NCI-H1417 treated with DMSO at 0.1 percent for 48 hours (cell line): ENCODE results near the gene CEP70.
A peak's percentile ranks its signal among the peaks of the same experiment; 100 is the strongest.
"Not testable (repeated sequence)": the region's sequence is repeated elsewhere in the genome, so short reads cannot be mapped to it uniquely, and the experiment has no call there.

Source experiments
- DNase-seq: peaks from one replicate; lab custom pipeline; 2025; lab: John Stamatoyannopoulos, UW

Gene CEP70

GRCh38 chr3:138594150-138594934 lies at the start of gene CEP70:
Gene CEP70, minus strand, starts transcription at chr3:138594260. Its CDS starts 21,333 bp downstream, at chr3:138572927.
- no peak for DNase-seq

GRCh38 chr3:138642927-138643253 lies 48.8 kb upstream of the CEP70 start:
- no peak for DNase-seq

- no peak for DNase-seq
Measured at GRCh38 chr3:138642226-138642926, 48.3 kb upstream of the CEP70 start.

GRCh38 chr3:138640537-138640936 lies 46.5 kb upstream of the CEP70 start:
- DNase-seq = no peak

GRCh38 chr3:138638641-138639040 lies 44.6 kb upstream of the CEP70 start:
- no peak for DNase-seq

GRCh38 chr3:138629526-138629925 lies 35.5 kb upstream of the CEP70 start:
- no peak for DNase-seq

- no peak for DNase-seq
Measured at GRCh38 chr3:138625707-138626365, 31.8 kb upstream of the CEP70 start.

GRCh38 chr3:138624518-138624917 lies 30.5 kb upstream of the CEP70 start:
- DNase-seq = no peak

- DNase-seq = no peak
Measured at GRCh38 chr3:138620431-138620830, 26.4 kb upstream of the CEP70 start.

GRCh38 chr3:138615462-138615861 lies 21.4 kb upstream of the CEP70 start:
- no peak for DNase-seq

- DNase-seq = no peak
Measured at GRCh38 chr3:138609898-138610266, 15.8 kb upstream of the CEP70 start.

- peak; percentile 36 for DNase-seq
Measured at GRCh38 chr3:138608322-138609135, 14.5 kb upstream of the CEP70 start, which contains the start of gene FAIM. Gene FAIM, plus strand, starts transcription at chr3:138608771. Its CDS starts 10,956 bp downstream, at chr3:138619727.

GRCh38 chr3:138604106-138604595 lies 10.1 kb upstream of the CEP70 start:
- not testable (repeated sequence) for DNase-seq

GRCh38 chr3:138601661-138602060 lies 7.6 kb upstream of the CEP70 start:
- DNase-seq = not testable (repeated sequence)

GRCh38 chr3:138600100-138600745 lies 6.2 kb upstream of the CEP70 start:
- DNase-seq = no peak

GRCh38 chr3:138598534-138598933 lies 4.5 kb upstream of the CEP70 start:
- DNase-seq = no peak

- DNase-seq = not testable (repeated sequence)
Measured at GRCh38 chr3:138597186-138597976, 3.3 kb upstream of the CEP70 start.

GRCh38 chr3:138594935-138595610 lies 1.0 kb upstream of the CEP70 start:
- DNase-seq = no peak

- DNase-seq = no peak
Measured at GRCh38 chr3:138593488-138594149, 441 bp downstream of the CEP70 start.
